MM.1S (cell line): ENCODE results near the gene ALG8.

Experiments
- DNase-seq: peaks from one replicate; pipeline ENCODE4 v3.0.0-alpha.2; 2015
- H2AFZ ChIP-seq: fragments of 300-600 bp; sonication (generic); 2 replicates; pipeline ENCODE4 v1.6.0; 2016; ENCODE audit warnings: antibody characterized with exemption, low read length
- H3F3A ChIP-seq: fragments of 300-600 bp; sonication (generic); 2 replicates; pipeline ENCODE4 v1.6.1; 2016; ENCODE audit warnings: mild to moderate bottlenecking, antibody characterized with exemption, low read length, moderate library complexity, mixed read lengths; ENCODE audit not compliant: insufficient read depth
- H3K27ac ChIP-seq: fragments of 300-600 bp; sonication (generic); 2 replicates; pipeline ENCODE4 v1.5.1; 2016; ENCODE audit warnings: mild to moderate bottlenecking, low read length
- H3K27me3 ChIP-seq: fragments of 300-600 bp; sonication (generic); replicated peaks from 2 replicates; pipeline ENCODE4 v1.6.0; 2016; ENCODE audit warnings: low read length; ENCODE audit not compliant: insufficient read depth
- H3K36me3 ChIP-seq: fragments of 300-600 bp; sonication (generic); replicated peaks from 2 replicates; pipeline ENCODE4 v1.6.1; 2016; ENCODE audit warnings: mild to moderate bottlenecking, low read length, mixed read lengths; ENCODE audit not compliant: insufficient read depth
- H3K4me1 ChIP-seq: fragments of 300-600 bp; sonication (generic); 2 replicates; pipeline ENCODE4 v1.6.1; 2016; ENCODE audit warnings: low read length, mixed read lengths
- H3K4me2 ChIP-seq: fragments of 300-600 bp; sonication (generic); 2 replicates; pipeline ENCODE4 v1.6.0; 2016; ENCODE audit warnings: low read depth, low read length
- H3K4me3 ChIP-seq: fragments of 300-600 bp; sonication (generic); 2 replicates; pipeline ENCODE4 v1.5.1; 2016; ENCODE audit warnings: low read length, mixed read lengths
- H3K79me2 ChIP-seq: fragments of 300-600 bp; sonication (generic); 2 replicates; pipeline ENCODE4 v1.6.1; 2016; ENCODE audit warnings: mixed run types, low read length, mixed read lengths
- H3K9ac ChIP-seq: fragments of 300-600 bp; sonication (generic); 2 replicates; pipeline ENCODE4 v1.6.1; 2016; ENCODE audit warnings: low read length, mixed read lengths
- H3K9me2 ChIP-seq: fragments of 300-600 bp; sonication (generic); replicated peaks from 2 replicates; pipeline ENCODE4 v1.6.1; 2016; ENCODE audit warnings: mild to moderate bottlenecking, low read length, mixed read lengths; ENCODE audit not compliant: insufficient read depth
- H3K9me3 ChIP-seq: fragments of 300-600 bp; sonication (generic); replicated peaks from 2 replicates; pipeline ENCODE4 v1.6.1; 2016; ENCODE audit warnings: mild to moderate bottlenecking, low read length, mixed read lengths; ENCODE audit not compliant: insufficient read depth
- H4K20me1 ChIP-seq: fragments of 300-600 bp; sonication (generic); 2 replicates; pipeline ENCODE4 v1.6.1; 2016; ENCODE audit warnings: mild to moderate bottlenecking, low read length, moderate library complexity, mixed read lengths; ENCODE audit not compliant: insufficient read depth
- EZH2 ChIP-seq: fragments of 300-600 bp; sonication (generic); optimal IDR thresholded peaks from 2 replicates; pipeline ENCODE3; 2017; ENCODE audit warnings: low read depth, mild to moderate bottlenecking, antibody characterized with exemption, low read length, mixed read lengths
- EZH2phosphoT487 ChIP-seq: fragments of 300-600 bp; sonication (generic); IDR thresholded peaks from 2 replicates; pipeline ENCODE4 v1.6.1; 2018; ENCODE audit warnings: antibody characterized with exemption, low read length
- TF ChIP-seq, protein P1 (sequence below): fragments of 300-600 bp; sonication (generic); IDR thresholded peaks from 2 replicates; pipeline ENCODE4 v1.5.1; 2016; ENCODE audit warnings: antibody characterized with exemption, low read length, mixed read lengths

Gene ALG8

DNA sequence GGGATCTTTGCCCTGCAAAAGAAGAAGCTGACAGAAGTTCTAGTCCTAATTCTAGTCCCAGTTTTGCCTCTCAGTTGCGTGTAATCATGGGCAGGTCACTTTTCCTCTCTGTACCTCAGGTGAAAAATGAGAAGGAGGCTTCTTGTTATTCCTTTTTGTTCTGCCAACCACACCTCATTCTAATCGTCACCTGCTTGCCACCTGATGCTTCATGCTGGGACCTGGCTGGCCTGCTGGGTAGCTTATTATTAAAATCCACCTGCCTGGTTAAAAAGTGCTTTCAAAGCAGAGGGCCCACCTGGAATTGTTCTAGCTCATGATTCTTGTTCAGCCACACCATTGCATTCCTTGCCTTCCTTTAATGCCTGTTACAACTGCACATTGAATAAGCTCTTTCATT lies 8.4 kb upstream of the ALG8 start:
- Histone ChIP-seq H3K9me2 (no peaks in the 10 kb centered on the region), H3K27me3 (no peaks in the 10 kb centered on the region), H3K27ac (no peak overlapping the region), H3K79me2 (no peaks in the 10 kb centered on the region), H3K9me3 (no peaks in the 10 kb centered on the region), H3K4me2 (no peak overlapping the region), H3F3A (0 out of 2 replicates have a peak, but pooled peaks cover 3% of the 10 kb centered on the region), H3K4me1 (peaks cover 14% of the 10 kb centered on the region), H3K4me3 (no peak overlapping the region), H4K20me1 (no peaks in the 10 kb centered on the region), H3K36me3 (no peaks in the 10 kb centered on the region), H3K9ac (no peak overlapping the region), H2AFZ (no peak overlapping the region)
- TF ChIP-seq EZH2phosphoT487 (no peak), EZH2 (no peak)
- TF ChIP-seq, protein P1, sequence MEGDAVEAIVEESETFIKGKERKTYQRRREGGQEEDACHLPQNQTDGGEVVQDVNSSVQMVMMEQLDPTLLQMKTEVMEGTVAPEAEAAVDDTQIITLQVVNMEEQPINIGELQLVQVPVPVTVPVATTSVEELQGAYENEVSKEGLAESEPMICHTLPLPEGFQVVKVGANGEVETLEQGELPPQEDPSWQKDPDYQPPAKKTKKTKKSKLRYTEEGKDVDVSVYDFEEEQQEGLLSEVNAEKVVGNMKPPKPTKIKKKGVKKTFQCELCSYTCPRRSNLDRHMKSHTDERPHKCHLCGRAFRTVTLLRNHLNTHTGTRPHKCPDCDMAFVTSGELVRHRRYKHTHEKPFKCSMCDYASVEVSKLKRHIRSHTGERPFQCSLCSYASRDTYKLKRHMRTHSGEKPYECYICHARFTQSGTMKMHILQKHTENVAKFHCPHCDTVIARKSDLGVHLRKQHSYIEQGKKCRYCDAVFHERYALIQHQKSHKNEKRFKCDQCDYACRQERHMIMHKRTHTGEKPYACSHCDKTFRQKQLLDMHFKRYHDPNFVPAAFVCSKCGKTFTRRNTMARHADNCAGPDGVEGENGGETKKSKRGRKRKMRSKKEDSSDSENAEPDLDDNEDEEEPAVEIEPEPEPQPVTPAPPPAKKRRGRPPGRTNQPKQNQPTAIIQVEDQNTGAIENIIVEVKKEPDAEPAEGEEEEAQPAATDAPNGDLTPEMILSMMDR, result no peak
- DNase-seq, result no peak

DNA sequence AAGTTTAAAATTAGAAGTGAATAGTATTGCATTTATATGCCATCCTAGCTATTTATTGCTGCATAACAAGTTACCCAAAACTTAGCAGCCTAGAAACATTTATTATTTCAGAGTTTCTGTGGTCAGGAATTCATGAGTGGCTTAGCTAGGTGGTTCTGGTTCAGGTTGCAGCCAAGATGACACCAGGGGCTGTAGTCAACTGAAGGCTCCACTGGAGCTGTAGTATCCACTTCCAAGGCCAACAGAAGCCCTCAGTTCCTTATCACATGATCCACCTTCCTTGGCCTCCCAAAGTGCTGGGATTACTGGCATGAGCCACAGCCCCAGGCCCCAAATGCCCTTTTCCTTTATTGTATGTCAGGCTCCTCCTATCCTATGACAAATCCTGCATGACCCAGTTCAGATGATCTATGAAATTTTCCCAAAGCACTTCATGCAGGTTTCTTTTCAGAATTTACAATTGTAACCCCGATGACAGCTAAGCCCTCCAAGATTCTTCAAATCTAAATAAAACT lies 6.1 kb upstream of the ALG8 start:
- Histone ChIP-seq H3K79me2 (no peaks in the 10 kb centered on the region), H3F3A (0 out of 2 replicates have a peak, but pooled peaks cover 6% of the 10 kb centered on the region), H3K27me3 (no peaks in the 10 kb centered on the region), H3K27ac (no peak overlapping the region), H3K4me3 (no peak overlapping the region), H3K36me3 (no peaks in the 10 kb centered on the region), H4K20me1 (no peaks in the 10 kb centered on the region), H3K9me2 (no peaks in the 10 kb centered on the region), H3K9ac (no peak overlapping the region), H3K9me3 (no peaks in the 10 kb centered on the region), H2AFZ (no peak overlapping the region), H3K4me1 (peaks cover 18% of the 10 kb centered on the region), H3K4me2 (no peak overlapping the region)
- no peak for DNase-seq
- no peak for TF ChIP-seq EZH2
- TF ChIP-seq, protein P1, result no peak
- TF ChIP-seq EZH2phosphoT487, result no peak

DNA sequence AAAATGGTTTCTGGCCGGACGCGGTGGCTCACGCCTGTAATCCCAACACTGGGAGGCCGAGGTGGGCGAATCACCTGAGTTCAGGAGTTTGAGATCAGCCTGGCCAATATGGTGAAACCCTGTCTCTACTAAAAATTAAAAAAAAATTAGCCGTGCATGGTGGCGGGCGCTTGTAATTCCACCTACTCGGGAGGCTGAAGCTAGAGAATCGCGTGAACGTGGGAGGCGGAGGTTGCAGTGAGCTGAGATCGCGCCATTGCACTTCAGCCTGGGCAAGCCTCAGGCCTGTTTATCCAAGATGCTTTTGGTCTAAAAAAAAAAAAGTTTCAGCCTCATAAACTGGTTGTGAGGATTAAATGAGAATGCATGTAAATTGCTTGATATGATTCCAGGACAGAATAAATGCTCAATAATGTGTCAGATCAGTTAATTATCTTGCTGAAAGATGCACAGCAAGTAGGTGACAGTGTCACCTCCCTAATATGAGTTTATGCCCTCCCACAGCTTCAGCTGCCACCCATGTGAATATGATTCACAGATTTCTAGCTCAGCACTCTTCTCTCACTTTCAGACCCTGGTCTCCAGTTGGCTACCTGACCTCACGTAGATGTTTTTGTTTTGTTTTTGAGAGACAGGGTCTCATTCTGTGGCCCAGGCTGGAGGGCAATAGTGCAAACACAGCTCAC lies 1.1 kb upstream of the ALG8 start:
- no peak overlapping the region for H2AFZ ChIP-seq
- no peak overlapping the region for H3K9ac ChIP-seq
- no peak for TF ChIP-seq EZH2phosphoT487
- no peaks in the 10 kb centered on the region for H3K27me3 ChIP-seq
- H3F3A ChIP-seq, result peaks cover 16% of the 10 kb centered on the region
- peaks cover 27% of the 10 kb centered on the region for H3K4me1 ChIP-seq
- H4K20me1 ChIP-seq, result no peaks in the 10 kb centered on the region
- no peak overlapping the region for H3K4me3 ChIP-seq
- peak overlapping the region; percentile 85; the same call in 1 of the 2 replicates for H3K4me2 ChIP-seq
- H3K9me2 ChIP-seq, result no peaks in the 10 kb centered on the region
- H3K36me3 ChIP-seq, result no peaks in the 10 kb centered on the region
- H3K27ac ChIP-seq, result no peak overlapping the region
- peak; percentile 12 for DNase-seq
- no peaks in the 10 kb centered on the region for H3K9me3 ChIP-seq
- peaks cover 28% of the 10 kb centered on the region for H3K79me2 ChIP-seq
